Suprapubic skin (tissue), 4 donors: Measurements from ENCODE around the gene ASB11. TPM values are rescaled to one million over a fixed set of nuclear protein-coding genes. Genes with fewer than 3 reads are reported as not detected.

Experiments
- DNase-seq, 2 donors: peaks; one replicate each; pipeline ENCODE4 v3.0.0-alpha.2; 2019; ENCODE audit warnings: low spot score in 2 of 2
- H3K27ac ChIP-seq: fragments of 200-600 bp; sonication (generic); one replicate; pipeline ENCODE4 v1.5.1; 2019
- H3K27me3 ChIP-seq: fragments of 200-600 bp; sonication (generic); one replicate; pipeline ENCODE4 v1.5.1; 2019
- H3K36me3 ChIP-seq: fragments of 200-600 bp; sonication (generic); one replicate; pipeline ENCODE4 v1.5.1; 2019
- H3K4me1 ChIP-seq: fragments of 200-600 bp; sonication (generic); one replicate; pipeline ENCODE4 v1.5.1; 2019
- H3K4me3 ChIP-seq: fragments of 200-600 bp; sonication (generic); one replicate; pipeline ENCODE4 v1.5.1; 2019; ENCODE audit warnings: mild to moderate bottlenecking
- H3K9me3 ChIP-seq: fragments of 200-600 bp; sonication (generic); one replicate; pipeline ENCODE4 v1.5.1; 2019
- EP300 ChIP-seq: sonication (generic); formaldehyde crosslinking; IDR thresholded peaks from one replicate; pipeline ENCODE4 v1.6.1; 2017; ENCODE audit warnings: antibody characterized with exemption
- POLR2A ChIP-seq, 2 donors: fragments of 450-650 bp; IDR thresholded peaks; one replicate each; pipeline ENCODE4 v1.6.1; 2017; ENCODE audit warnings: antibody characterized with exemption in 2 of 2, mild to moderate bottlenecking in 2 of 2, moderate library complexity in 2 of 2
- POLR2AphosphoS5 ChIP-seq, 3 donors: sonication (generic); formaldehyde crosslinking; IDR thresholded peaks; one replicate each; pipeline ENCODE4 v1.6.1; 2017; ENCODE audit warnings: antibody characterized with exemption in 3 of 3
- WGBS: methylation state at CpG from one replicate; pipeline ENCODE4 v1.1.5; 2018; 5-methylcytosine and 5-hydroxymethylcytosine counted together
- total RNA-seq, 4 donors: library from RNA; depleted of rRNA; stranded (reverse); fragments of >200 nt; gene quantifications; one replicate each; pipeline ENCODE4 v1.1.0, GENCODE V29; 2016
- TF ChIP-seq, protein P1 (sequence below), 2 donors: fragments of 200-600 bp in 1 of 2; fragments of 450-650 bp in 1 of 2; sonication (generic) in 1 of 2; IDR thresholded peaks; one replicate each; pipeline ENCODE4 v1.5.1; 2016 to 2019; ENCODE audit warnings: antibody characterized with exemption in 2 of 2, mild to moderate bottlenecking in 1 of 2, moderate library complexity in 1 of 2

The ASB11 gene
- total RNA-seq, 4 donors from 2014 or later, result 0.42 to 2.0 (median 1.8) TPM

DNA sequence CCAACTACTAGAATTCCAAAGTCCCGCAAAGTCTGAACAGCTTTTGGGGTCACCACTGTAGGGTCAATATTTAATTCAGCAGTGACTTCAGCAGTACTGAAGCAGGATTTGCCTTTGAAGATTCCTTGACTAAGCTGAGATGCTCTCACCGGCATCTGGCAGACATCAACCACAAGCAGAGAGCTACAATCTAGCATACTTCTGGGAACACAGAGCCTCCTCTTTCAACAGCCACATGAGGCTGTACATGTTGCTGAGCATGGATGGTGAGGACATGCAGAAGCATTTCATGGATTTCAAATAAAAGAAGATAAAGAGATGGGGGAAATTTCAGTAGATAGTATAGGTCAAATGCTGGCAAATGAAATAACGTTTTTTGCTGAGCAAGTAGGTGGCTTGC is 6.6 kb upstream of the ASB11 start:
- no peak for TF ChIP-seq POLR2AphosphoS5 (IDR thresholded peaks at IDR 0.05)
- TF ChIP-seq POLR2A (IDR thresholded peaks at IDR 0.05), result no peak
- no peak for TF ChIP-seq EP300
- TF ChIP-seq, protein P1, sequence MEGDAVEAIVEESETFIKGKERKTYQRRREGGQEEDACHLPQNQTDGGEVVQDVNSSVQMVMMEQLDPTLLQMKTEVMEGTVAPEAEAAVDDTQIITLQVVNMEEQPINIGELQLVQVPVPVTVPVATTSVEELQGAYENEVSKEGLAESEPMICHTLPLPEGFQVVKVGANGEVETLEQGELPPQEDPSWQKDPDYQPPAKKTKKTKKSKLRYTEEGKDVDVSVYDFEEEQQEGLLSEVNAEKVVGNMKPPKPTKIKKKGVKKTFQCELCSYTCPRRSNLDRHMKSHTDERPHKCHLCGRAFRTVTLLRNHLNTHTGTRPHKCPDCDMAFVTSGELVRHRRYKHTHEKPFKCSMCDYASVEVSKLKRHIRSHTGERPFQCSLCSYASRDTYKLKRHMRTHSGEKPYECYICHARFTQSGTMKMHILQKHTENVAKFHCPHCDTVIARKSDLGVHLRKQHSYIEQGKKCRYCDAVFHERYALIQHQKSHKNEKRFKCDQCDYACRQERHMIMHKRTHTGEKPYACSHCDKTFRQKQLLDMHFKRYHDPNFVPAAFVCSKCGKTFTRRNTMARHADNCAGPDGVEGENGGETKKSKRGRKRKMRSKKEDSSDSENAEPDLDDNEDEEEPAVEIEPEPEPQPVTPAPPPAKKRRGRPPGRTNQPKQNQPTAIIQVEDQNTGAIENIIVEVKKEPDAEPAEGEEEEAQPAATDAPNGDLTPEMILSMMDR (IDR thresholded peaks at IDR 0.05), result no peak
- Histone ChIP-seq H3K27me3 (no peaks in the 10 kb centered on the region), H3K27ac (no peak overlapping the region), H3K4me1 (no peaks in the 10 kb centered on the region), H3K36me3 (peaks cover 4% of the 10 kb centered on the region), H3K4me3 (no peak overlapping the region), H3K9me3 (no peaks in the 10 kb centered on the region)
- no peak for DNase-seq
- 73% methylated on average over 3 of the region's 3 CpGs for WGBS

DNA sequence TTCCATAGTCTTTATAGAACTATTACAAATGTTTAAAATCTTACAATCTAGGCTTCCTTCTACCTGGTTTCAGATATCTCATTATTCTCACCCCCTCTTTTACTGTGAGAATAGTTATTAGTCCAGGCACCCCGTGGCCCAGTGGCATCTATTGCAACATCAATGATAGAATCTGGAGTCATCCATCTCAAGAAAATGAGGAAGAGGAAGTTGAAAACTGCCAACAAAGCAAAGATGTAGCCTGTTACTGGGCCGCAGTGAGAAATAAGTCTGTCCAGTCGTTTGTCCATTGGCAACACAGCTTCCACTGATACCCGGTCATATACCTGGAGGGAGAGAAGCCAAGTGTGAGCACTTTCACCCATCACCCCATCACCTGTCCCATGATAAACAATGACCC is 6.0 kb upstream of the ASB11 start:
- WGBS, result 68% methylated on average over 4 of the region's 4 CpGs

DNA sequence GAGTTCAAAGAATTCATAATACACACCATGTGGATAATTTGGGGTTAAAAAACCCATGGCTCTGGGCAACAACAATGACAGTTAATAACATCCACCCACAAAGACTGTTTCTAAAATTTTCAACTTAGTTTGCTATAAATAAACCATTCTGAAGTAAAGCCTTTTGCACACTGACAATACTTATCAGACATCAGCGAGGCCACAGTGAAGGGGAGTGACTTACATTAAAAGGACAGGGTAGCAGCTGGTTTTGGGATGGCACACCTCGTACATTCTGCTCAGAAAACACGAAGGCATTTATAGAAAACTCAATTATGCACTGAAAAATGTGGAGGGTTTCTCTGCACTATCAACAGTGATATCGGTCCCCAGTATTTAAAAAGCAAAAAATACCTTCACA is 4.9 kb upstream of the ASB11 start:
- Histone ChIP-seq H3K4me3 (no peak overlapping the region), H3K27ac (no peak overlapping the region), H3K9me3 (no peaks in the 10 kb centered on the region), H3K4me1 (no peaks in the 10 kb centered on the region), H3K36me3 (peaks cover 4% of the 10 kb centered on the region), H3K27me3 (no peaks in the 10 kb centered on the region)
- no peak for DNase-seq
- TF ChIP-seq EP300 (no peak), POLR2AphosphoS5 (IDR thresholded peaks at IDR 0.05) (no peak), POLR2A (IDR thresholded peaks at IDR 0.05) (no peak)
- TF ChIP-seq, protein P1 (IDR thresholded peaks at IDR 0.05), result no peak
- 61% methylated on average over 4 of the region's 4 CpGs for WGBS

More for the DNA sequence above, 6.0 kb upstream of the ASB11 start:
- no peak for TF ChIP-seq POLR2A (IDR thresholded peaks at IDR 0.05)
- TF ChIP-seq, protein P1 (IDR thresholded peaks at IDR 0.05), result no peak
- TF ChIP-seq POLR2AphosphoS5 (IDR thresholded peaks at IDR 0.05), result no peak
- TF ChIP-seq EP300, result no peak
- Histone ChIP-seq H3K4me1 (no peaks in the 10 kb centered on the region), H3K36me3 (peaks cover 4% of the 10 kb centered on the region), H3K4me3 (no peak overlapping the region), H3K9me3 (no peaks in the 10 kb centered on the region), H3K27me3 (no peaks in the 10 kb centered on the region), H3K27ac (no peak overlapping the region)
- no peak for DNase-seq

DNA sequence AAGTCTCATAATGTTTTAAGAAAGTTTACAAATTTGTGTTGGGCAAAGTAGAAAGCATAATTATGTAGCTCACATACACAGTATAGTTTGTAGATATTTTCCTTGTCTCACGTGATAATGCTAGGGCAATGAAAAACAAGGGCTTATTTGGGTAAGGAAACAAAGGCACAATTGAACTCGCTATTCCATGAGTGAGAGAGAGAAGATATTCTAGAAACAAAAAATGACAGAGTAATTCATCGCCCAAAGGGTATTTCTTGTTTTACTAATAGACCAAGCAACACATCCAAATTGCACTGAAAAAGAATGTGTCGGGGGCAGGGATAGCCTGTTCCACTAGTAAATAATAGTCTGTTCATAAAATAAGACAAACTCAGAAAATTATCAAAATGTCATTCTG is 3.6 kb upstream of the ASB11 start:
- H3K4me1 ChIP-seq, result no peaks in the 10 kb centered on the region
- H3K27ac ChIP-seq, result no peak overlapping the region
- H3K27me3 ChIP-seq, result no peaks in the 10 kb centered on the region
- H3K9me3 ChIP-seq, result no peaks in the 10 kb centered on the region
- no peak for DNase-seq
- H3K36me3 ChIP-seq, result no peaks in the 10 kb centered on the region
- 74% methylated on average over 4 of the region's 4 CpGs for WGBS
- no peak overlapping the region for H3K4me3 ChIP-seq
- TF ChIP-seq POLR2A (IDR thresholded peaks at IDR 0.05), result no peak
- no peak for TF ChIP-seq POLR2AphosphoS5 (IDR thresholded peaks at IDR 0.05)
- no peak for TF ChIP-seq EP300
- TF ChIP-seq, protein P1 (IDR thresholded peaks at IDR 0.05), result no peak

DNA sequence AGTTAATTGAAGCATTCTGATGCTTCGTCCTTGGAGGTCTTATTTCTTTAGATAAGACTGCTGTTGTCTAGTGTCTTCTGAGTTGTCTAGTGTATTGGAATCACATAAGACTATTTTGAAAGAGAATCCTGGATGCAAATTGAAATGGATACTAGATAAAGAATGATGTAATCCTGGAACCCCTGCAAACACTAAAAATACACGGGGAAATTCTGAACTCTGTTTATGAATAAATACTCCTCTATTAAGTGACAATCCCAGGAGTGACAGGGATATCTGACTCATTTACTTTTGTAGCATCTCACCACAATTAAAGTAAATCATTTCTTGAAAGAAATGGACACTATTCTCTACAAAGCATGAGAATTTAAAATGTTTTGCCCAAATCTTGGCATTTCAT is 968 bp downstream of the ASB11 start:
- WGBS, result 34% methylated on average over 2 of the region's 2 CpGs
- H3K4me3 ChIP-seq, result no peak overlapping the region

More for the DNA sequence above, 968 bp downstream of the ASB11 start:
- no peaks in the 10 kb centered on the region for H3K27me3 ChIP-seq
- no peaks in the 10 kb centered on the region for H3K4me1 ChIP-seq
- H3K27ac ChIP-seq, result no peak overlapping the region
- no peaks in the 10 kb centered on the region for H3K9me3 ChIP-seq
- no peaks in the 10 kb centered on the region for H3K36me3 ChIP-seq
- TF ChIP-seq POLR2AphosphoS5 (IDR thresholded peaks at IDR 0.05) (no peak), EP300 (no peak), POLR2A (IDR thresholded peaks at IDR 0.05) (no peak)
- TF ChIP-seq, protein P1 (IDR thresholded peaks at IDR 0.05), result no peak
- DNase-seq, result no peak
